Suppressor macrophage (primary cell): ENCODE measurements around the gene OR13C4.
"Not testable (repeated sequence)": the region's sequence is repeated elsewhere in the genome, so short reads cannot be mapped to it uniquely, and the experiment has no call there.

ENCODE experiments used
- DNase-seq, 4 experiments: peaks; one replicate each; pipeline ENCODE4 v3.0.0-alpha.2; 2020 to 2022
- total RNA-seq, 17 experiments: gene quantifications; one replicate each; lab custom pipeline; 2026; ENCODE audit warnings: mixed read lengths in 6 of 17, inconsistent platforms in 3 of 17; lab: John Stamatoyannopoulos, UW

Gene OR13C4
- 0 to 0.33 (median 0) reads per million in 17 experiments for total RNA-seq

- no peak for DNase-seq
These were observed at the start of gene OR13C4 for GRCh38 chr9:104527109-104527508. TSS of gene OR13C4 (minus strand) at chr9:104527209. CDS start at chr9:104527209, 0 bp downstream.

GRCh38 chr9:104575456-104575855 lies 48.4 kb upstream of the OR13C4 start:
- DNase-seq, result no peak

GRCh38 chr9:104572612-104573011 lies 45.6 kb upstream of the OR13C4 start:
- no peak for DNase-seq

GRCh38 chr9:104568868-104569267 lies 41.9 kb upstream of the OR13C4 start, which contains the start of gene OR13C8:
TSS of gene OR13C8 (plus strand) at chr9:104569168. CDS start at chr9:104569168, 0 bp downstream.
- DNase-seq, result no peak

- DNase-seq, result no peak
These were observed 37.3 kb upstream of the OR13C4 start for GRCh38 chr9:104564358-104564757.

- no peak for DNase-seq
These were observed 30.0 kb upstream of the OR13C4 start for GRCh38 chr9:104556830-104557634.

GRCh38 chr9:104555521-104555920 lies 28.5 kb upstream of the OR13C4 start:
- no peak for DNase-seq

- no peak for DNase-seq
These were observed 26.3 kb upstream of the OR13C4 start for GRCh38 chr9:104553261-104553660.

- no peak for DNase-seq
These were observed 17.6 kb upstream of the OR13C4 start for GRCh38 chr9:104544644-104545043.

GRCh38 chr9:104539275-104539674 lies 12.3 kb upstream of the OR13C4 start:
- no peak for DNase-seq

- no peak for DNase-seq
These were observed 9.7 kb upstream of the OR13C4 start, which contains the start of gene OR13C3 for GRCh38 chr9:104536756-104537155. TSS of gene OR13C3 (minus strand) at chr9:104536856. CDS start at chr9:104536723, 133 bp downstream.

GRCh38 chr9:104520241-104520640 lies 6.8 kb downstream of the OR13C4 start:
- DNase-seq, result not testable (repeated sequence)

- DNase-seq, result no peak
These were observed 12.1 kb downstream of the OR13C4 start for GRCh38 chr9:104514901-104515300.

GRCh38 chr9:104506565-104506964 lies 20.4 kb downstream of the OR13C4 start:
- DNase-seq, result no peak

GRCh38 chr9:104503963-104504362 lies 23.0 kb downstream of the OR13C4 start, which contains the start of gene OR13F1:
TSS of gene OR13F1 (plus strand) at chr9:104504263. CDS start at chr9:104504263, 0 bp downstream.
- DNase-seq, result no peak

GRCh38 chr9:104503440-104503839 lies 23.6 kb downstream of the OR13C4 start:
- no peak for DNase-seq

GRCh38 chr9:104494808-104495207 lies 32.2 kb downstream of the OR13C4 start:
- no peak for DNase-seq

GRCh38 chr9:104485014-104485413 lies 42.0 kb downstream of the OR13C4 start:
- DNase-seq, result no peak

- no peak for DNase-seq
These were observed 44.0 kb downstream of the OR13C4 start for GRCh38 chr9:104482921-104483570.
